Measurements from ENCODE around the gene NOL12. TPM values are rescaled to one million over a fixed set of nuclear protein-coding genes. Genes with fewer than 3 reads are reported as not detected.

The NOL12 gene
- total RNA-seq, 1 experiment from 2014 or later, result 30.4 TPM

DNA sequence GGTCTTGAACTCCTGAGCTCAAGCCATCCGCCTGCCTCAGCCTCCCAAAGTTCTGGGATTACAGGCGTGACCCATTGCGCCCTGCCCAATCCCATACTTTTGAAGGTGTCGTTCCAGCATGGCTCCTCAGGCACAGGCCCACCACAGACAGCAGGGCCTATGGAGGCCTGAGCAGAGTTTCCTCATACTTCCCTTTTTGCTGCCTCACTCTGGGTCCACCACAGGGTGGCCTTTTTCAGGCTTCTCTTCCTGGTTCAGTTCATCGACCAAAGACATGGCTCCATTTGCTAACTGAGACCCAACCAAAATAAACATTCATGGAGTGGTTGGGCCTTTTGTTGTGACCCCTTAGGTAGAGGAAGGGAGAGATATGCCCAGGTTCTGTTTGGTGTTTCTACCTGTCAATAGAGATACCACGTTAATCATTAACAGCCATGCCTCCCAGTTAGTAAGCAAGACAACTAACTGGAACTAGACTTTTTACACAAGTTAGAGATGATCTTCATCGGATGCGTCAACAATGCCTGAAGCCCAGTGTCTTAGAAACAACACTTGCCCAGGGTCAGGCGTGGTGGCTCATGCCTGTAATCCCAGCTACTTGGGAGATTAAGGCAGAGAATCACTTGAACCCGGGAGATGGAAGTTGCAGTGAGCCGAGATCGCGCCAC lies 45.8 kb downstream of the NOL12 start:
- no peaks in the 10 kb centered on the region for H3K79me2 ChIP-seq (ENCODE audit: insufficient read depth, low read length)
- no peaks in the 10 kb centered on the region for H3K9me3 ChIP-seq (ENCODE audit: control insufficient read depth, low read depth, low read length)
- no peak overlapping the region for H2BK5ac ChIP-seq (ENCODE audit: insufficient read length, low read length)
- no peaks in the 10 kb centered on the region for H4K20me1 ChIP-seq (ENCODE audit: control insufficient read depth, insufficient read depth, insufficient read length)
- no peak overlapping the region for H2AFZ ChIP-seq (ENCODE audit: low read length)
- H3K79me1 ChIP-seq (ENCODE audit: insufficient read depth, low read depth, low read length, poor library complexity, severe bottlenecking), result no peaks in the 10 kb centered on the region
- H4K91ac ChIP-seq (ENCODE audit: insufficient read length, low read depth, low read length), result no peak overlapping the region
- Mint-ChIP-seq H3K27me3 (ENCODE audit: low read depth) (peaks cover 68% of the 10 kb centered on the region), H3K9me3 (no peaks in the 10 kb centered on the region), H3K27ac (no peak overlapping the region), H3K36me3 (ENCODE audit: insufficient read depth in 1 of 3, low read depth in 3 of 3) (peaks cover 8 to 18% (median 18%) of the 10 kb centered on the region in 3 experiments; a peak in 6 of 7 replicates), H3K4me3 (no peak overlapping the region), H3K4me1 (peaks cover 8 to 9% of the 10 kb centered on the region in 2 experiments; a peak in 3 of 4 replicates)
- H3K4me1 ChIP-seq (ENCODE audit: insufficient read depth, low read length), result no peaks in the 10 kb centered on the region
- no peak overlapping the region for H2BK20ac ChIP-seq (ENCODE audit: low read depth, low read length, poor library complexity, severe bottlenecking)
- no peak overlapping the region for H3K4me2 ChIP-seq (ENCODE audit: insufficient read depth, insufficient read length, low read length)
- H2BK15ac ChIP-seq (ENCODE audit: low read depth, low read length), result no peak overlapping the region
- no peak overlapping the region for H3K9ac ChIP-seq (ENCODE audit: extremely low read depth, insufficient read length, low read length)
- DNase-seq, result no peak
- no peak overlapping the region for H3K56ac ChIP-seq (ENCODE audit: insufficient read length, low read depth, low read length)
- TF ChIP-seq, protein P1, sequence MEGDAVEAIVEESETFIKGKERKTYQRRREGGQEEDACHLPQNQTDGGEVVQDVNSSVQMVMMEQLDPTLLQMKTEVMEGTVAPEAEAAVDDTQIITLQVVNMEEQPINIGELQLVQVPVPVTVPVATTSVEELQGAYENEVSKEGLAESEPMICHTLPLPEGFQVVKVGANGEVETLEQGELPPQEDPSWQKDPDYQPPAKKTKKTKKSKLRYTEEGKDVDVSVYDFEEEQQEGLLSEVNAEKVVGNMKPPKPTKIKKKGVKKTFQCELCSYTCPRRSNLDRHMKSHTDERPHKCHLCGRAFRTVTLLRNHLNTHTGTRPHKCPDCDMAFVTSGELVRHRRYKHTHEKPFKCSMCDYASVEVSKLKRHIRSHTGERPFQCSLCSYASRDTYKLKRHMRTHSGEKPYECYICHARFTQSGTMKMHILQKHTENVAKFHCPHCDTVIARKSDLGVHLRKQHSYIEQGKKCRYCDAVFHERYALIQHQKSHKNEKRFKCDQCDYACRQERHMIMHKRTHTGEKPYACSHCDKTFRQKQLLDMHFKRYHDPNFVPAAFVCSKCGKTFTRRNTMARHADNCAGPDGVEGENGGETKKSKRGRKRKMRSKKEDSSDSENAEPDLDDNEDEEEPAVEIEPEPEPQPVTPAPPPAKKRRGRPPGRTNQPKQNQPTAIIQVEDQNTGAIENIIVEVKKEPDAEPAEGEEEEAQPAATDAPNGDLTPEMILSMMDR (conservative IDR thresholded peaks at IDR 0.05), result no peak; the same call in 2 of the 3 replicates
- no peak overlapping the region for H3K18ac ChIP-seq (ENCODE audit: insufficient read length, low read depth, low read length)
- H2AK5ac ChIP-seq (ENCODE audit: insufficient read length, low read length), result no peak overlapping the region
- WGBS (ENCODE audit: extremely low coverage, insufficient read length, low lambda C conversion rate), result no CpG with 5 or more reads among the region's 13 CpGs
- no peak overlapping the region for H3K27ac ChIP-seq (ENCODE audit: insufficient read length, low read depth, low read length)
- H2BK12ac ChIP-seq (ENCODE audit: insufficient read length, low read depth, low read length), result no peak overlapping the region
- no peak overlapping the region for H4K8ac ChIP-seq (replicated peaks; ENCODE audit: insufficient read length, low read depth, low read length)
- H3K27me3 ChIP-seq (ENCODE audit: insufficient read depth, low read length), result peaks cover 5% of the 10 kb centered on the region; the same call in 1 of the 2 replicates
- no peak overlapping the region for H3K23ac ChIP-seq (ENCODE audit: insufficient read length, low read depth, low read length)
- no peaks in the 10 kb centered on the region for H3K23me2 ChIP-seq (ENCODE audit: insufficient read length, low read depth, low read length, poor library complexity, severe bottlenecking)
- no peak overlapping the region for H4K5ac ChIP-seq (ENCODE audit: insufficient read length, low read depth, low read length)
- H2BK120ac ChIP-seq (ENCODE audit: low read depth, low read length, poor library complexity, severe bottlenecking), result no peak overlapping the region
- no peak overlapping the region for H3K4ac ChIP-seq (ENCODE audit: low read depth, low read length)
- H3K14ac ChIP-seq (ENCODE audit: insufficient read depth, low read length), result no peak overlapping the region
- no peak overlapping the region for H3T11ph ChIP-seq (ENCODE audit: low read length)

Measured in H9 (cell line).